HepG2 (cell line): ENCODE results near the gene KCNJ1. TPM values are rescaled to one million over a fixed set of nuclear protein-coding genes. Genes with fewer than 3 reads are reported as not detected.
A peak's percentile ranks its signal among the peaks of the same experiment; 100 is the strongest.

ENCODE experiments used
- ATAC-seq: fragments of 200-7000 bp; cut with Tn5 transposase; 3 replicates; pipeline ENCODE4 v1.9.1; 2020; ENCODE audit warnings: mild to moderate bottlenecking, moderate library complexity
- BruUV-seq: library from RNA; stranded (reverse); fragments of 400-500 nt; replicated peaks from 2 replicates; lab custom pipeline; 2021; lab: Mats Ljungman, UMichigan
- CTCF ChIA-PET: fragments of 300-600 bp; formaldehyde crosslinking; extraction: SDS; loops from one replicate; lab custom pipeline; 2021; ENCODE audit warnings: low total read pairs, inconsistent platforms, low intra/inter-chr PET ratio; lab: Yijun Ruan, JAX
- POLR2A ChIA-PET: fragments of 350-600 bp; sonication (Branson Sonifier 250); formaldehyde crosslinking; loops from one replicate; lab custom pipeline; 2020; ENCODE audit warnings: antibody characterized with exemption, inconsistent platforms; lab: Yijun Ruan, JAX
- DNase-seq: peaks from one replicate; pipeline ENCODE4 v3.0.0-alpha.2; 2015; ENCODE audit warnings: low spot score
- FAIRE-seq: peaks from 3 replicates; lab custom pipeline; 2011; peaks lifted over from hg19 to GRCh38; lab: Jason Lieb, UNC
- H2AFZ ChIP-seq: one replicate; pipeline ENCODE4 v1.6.1; 2011; ENCODE audit warnings: low read length, inconsistent platforms
- H3K27ac ChIP-seq: fragments of 300-600 bp; 3 replicates; pipeline ENCODE4 v1.8.0; 2011; ENCODE audit warnings: mixed run types, mild to moderate bottlenecking, mixed read lengths, low read length, inconsistent platforms; ENCODE audit not compliant: insufficient read depth; ENCODE audit errors: extremely low read length
- H3K27me3 ChIP-seq, 2 experiments: fragments of 200-600 bp in 1 of 2; 2 replicates in 1 of 2; 3 replicates in 1 of 2; pipeline versions ENCODE4 v1.6.0 to v1.8.0; 2011; ENCODE audit warnings: low read length in 2 of 2, mild to moderate bottlenecking in 2 of 2, moderate library complexity in 2 of 2, inconsistent platforms in 1 of 2; ENCODE audit not compliant: insufficient read depth in 2 of 2, control insufficient read depth in 1 of 2
- H3K36me3 ChIP-seq, 2 experiments: fragments of 200-600 bp in 1 of 2; replicated peaks in 1 of 2; 2 replicates in 1 of 2; 3 replicates in 1 of 2; pipeline versions ENCODE4 v1.5.1 to v1.8.0; 2011; ENCODE audit warnings: low read length in 2 of 2, inconsistent platforms in 1 of 2; ENCODE audit not compliant: insufficient read depth in 2 of 2, control insufficient read depth in 1 of 2
- H3K4me1 ChIP-seq: 2 replicates; pipeline ENCODE4 v1.5.1; 2012; ENCODE audit warnings: low read length, inconsistent platforms; ENCODE audit not compliant: insufficient read depth
- H3K4me2 ChIP-seq: 2 replicates; pipeline ENCODE4 v1.6.0; 2011; ENCODE audit warnings: low read depth, low read length, inconsistent platforms
- H3K4me3 ChIP-seq, 3 experiments: fragments of 200-600 bp in 1 of 3; sonication (generic), shearing (Covaris generic) in 1 of 3; replicated peaks in 1 of 3; 2 replicates each; pipeline ENCODE4 v1.5.1; 2011 to 2016; ENCODE audit warnings: low read length in 3 of 3, inconsistent platforms in 2 of 3, low read depth in 2 of 3, mild to moderate bottlenecking in 2 of 3, control low read depth in 1 of 3, mixed read lengths in 1 of 3; ENCODE audit not compliant: insufficient read depth in 1 of 3
- H3K79me2 ChIP-seq: one replicate; pipeline ENCODE4 v1.6.1; 2011; ENCODE audit warnings: low read length, inconsistent platforms; ENCODE audit not compliant: insufficient read depth
- H3K9ac ChIP-seq: 2 replicates; pipeline ENCODE4 v1.6.0; 2011; ENCODE audit warnings: mild to moderate bottlenecking, low read depth, low read length, inconsistent platforms; ENCODE audit not compliant: insufficient read depth
- H3K9me3 ChIP-seq: 2 replicates; pipeline ENCODE4 v1.5.1; 2012; ENCODE audit warnings: mild to moderate bottlenecking, low read length
- H4K20me1 ChIP-seq: 2 replicates; pipeline ENCODE4 v1.6.0; 2011; ENCODE audit warnings: inconsistent platforms, mild to moderate bottlenecking, low read length, moderate library complexity; ENCODE audit not compliant: insufficient read depth
- ARNT2 ChIP-seq: sonication (generic); formaldehyde crosslinking; IDR thresholded peaks from 2 replicates; pipeline ENCODE4 v1.8.0; 2022; ENCODE audit warnings: mild to moderate bottlenecking, low read depth, missing genetic modification reagents, moderate library complexity
- HNF1A ChIP-seq, 2 experiments: sonication (generic) in 1 of 2; formaldehyde crosslinking in 1 of 2; IDR thresholded peaks; 2 replicates each; pipeline versions ENCODE4 v1.4.0 to v1.6.1; 2016 to 2020; ENCODE audit warnings: borderline replicate concordance in 1 of 2, low read depth in 1 of 2, mild to moderate bottlenecking in 1 of 2, missing genetic modification reagents in 1 of 2
- HNRNPK ChIP-seq: fragments of 200-400 bp; formaldehyde crosslinking; IDR thresholded peaks from 2 replicates; pipeline ENCODE4 v1.6.1; 2018; ENCODE audit warnings: low read length, low read depth, moderate library complexity, mild to moderate bottlenecking; ENCODE audit not compliant: poor library complexity, severe bottlenecking
- KAT7 ChIP-seq: IDR thresholded peaks from 2 replicates; pipeline ENCODE4 v1.6.1; 2018; ENCODE audit warnings: borderline replicate concordance, missing compliant biosample characterization
- NFE2L1 ChIP-seq: sonication (generic); formaldehyde crosslinking; IDR thresholded peaks from 2 replicates; pipeline ENCODE4 v1.4.0; 2020; ENCODE audit warnings: missing genetic modification reagents, mild to moderate bottlenecking, borderline replicate concordance
- NPAS2 ChIP-seq: sonication (generic); formaldehyde crosslinking; IDR thresholded peaks from 2 replicates; pipeline ENCODE4 v1.8.0; 2022; ENCODE audit warnings: mild to moderate bottlenecking, missing genetic modification reagents, borderline replicate concordance
- PITX1 ChIP-seq: sonication (generic); formaldehyde crosslinking; IDR thresholded peaks from 2 replicates; pipeline ENCODE4 v1.5.1; 2020; ENCODE audit warnings: mild to moderate bottlenecking, missing genetic modification reagents
- TAF15 ChIP-seq: fragments of 200-400 bp; formaldehyde crosslinking; IDR thresholded peaks from one replicate; pipeline ENCODE4 v1.6.1; 2018; ENCODE audit warnings: mild to moderate bottlenecking, low read depth, low read length; ENCODE audit not compliant: poor library complexity, severe bottlenecking
- ZNF441 ChIP-seq: sonication (generic); formaldehyde crosslinking; IDR thresholded peaks from 2 replicates; pipeline ENCODE4 v1.7.0; 2021; ENCODE audit warnings: missing genetic modification reagents, borderline replicate concordance
- ZNF883 ChIP-seq: sonication (generic); formaldehyde crosslinking; IDR thresholded peaks from 2 replicates; pipeline ENCODE4 v1.5.1; 2020; ENCODE audit warnings: mild to moderate bottlenecking, missing genetic modification reagents; ENCODE audit errors: not compliant biosample characterization
- WGBS: methylation state at CpG from one replicate; pipeline ENCODE4 v1.1.6; 2017; ENCODE audit warnings: low lambda C conversion rate; 5-methylcytosine and 5-hydroxymethylcytosine counted together
- in situ Hi-C: cut with HindIII; loops from 2 replicates; pipeline ENCODE4 v1.10.0; 2017; ENCODE audit warnings: low pct_unique_long_range_greater_than_20kb; ENCODE audit not compliant: extremely low pct_ligation_motif_present
- intact Hi-C: fragments of 100-400 bp; cut with micrococcal nuclease; formaldehyde crosslinking; loops from one replicate; pipeline ENCODE4 v1.10.0; 2022; ENCODE audit not compliant: unreplicated experiment
- polyA plus RNA-seq, 8 experiments: library from polyadenylated mRNA; depleted of rRNA in 3 of 8; stranded (reverse) in 7 of 8; unstranded in 1 of 8; fragments of >200 nt; fragmentation: Illumina TruSeq in 4 of 8; extraction: Trizol in 4 of 8; gene quantifications; 2 replicates each; pipeline versions ENCODE4 v1.2.1 to v1.2.3, GENCODE V29; 2011 to 2016; ENCODE audit warnings: low read depth in 4 of 8, missing spikeins in 1 of 8, mixed read lengths in 1 of 8; ENCODE audit not compliant: insufficient read depth in 1 of 8
- total RNA-seq, 5 experiments: library from RNA; depleted of rRNA; stranded (reverse); fragments of >200 nt; fragmentation: Illumina TruSeq; extraction: Trizol; gene quantifications; 2 replicates each; pipeline ENCODE4 v1.2.3, GENCODE V29; 2016; ENCODE audit warnings: low read depth in 1 of 5
- TF ChIP-seq, protein P1 (sequence below): sonication (generic); formaldehyde crosslinking; IDR thresholded peaks from 2 replicates; pipeline ENCODE4 v1.4.0; 2020; ENCODE audit warnings: missing genetic modification reagents
- TF ChIP-seq, protein P2 (sequence below): sonication (generic); formaldehyde crosslinking; IDR thresholded peaks from 2 replicates; pipeline ENCODE4 v1.5.0; 2020; ENCODE audit warnings: mild to moderate bottlenecking, missing genetic modification reagents, borderline replicate concordance

Gene KCNJ1
- total and polyA plus RNA-seq, 2 of the 13 experiments (the other 11 are each of a cell fraction or from before 2014, with no cell fraction given), result not detected

DNA sequence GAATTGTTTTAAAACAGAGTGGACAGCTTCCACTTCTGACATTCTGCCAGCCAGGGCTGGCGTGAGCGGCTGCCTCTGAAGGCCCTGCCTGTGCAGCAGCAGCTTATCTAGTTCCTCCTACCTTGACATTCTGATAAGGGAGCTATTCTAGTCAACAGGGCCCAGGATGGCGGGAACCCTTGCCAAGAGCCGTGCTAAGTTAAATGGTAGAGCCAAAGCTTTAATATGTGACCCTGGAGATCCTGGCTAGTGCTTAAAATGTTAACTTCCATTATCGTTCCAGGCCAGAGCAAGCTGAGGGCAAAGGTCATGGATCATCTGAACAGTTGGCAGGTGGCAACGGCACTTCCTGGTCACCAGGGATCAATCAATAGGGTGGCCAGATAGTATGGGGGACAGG is 27.6 kb upstream of the KCNJ1 start (continued):
- TF ChIP-seq, protein P1, sequence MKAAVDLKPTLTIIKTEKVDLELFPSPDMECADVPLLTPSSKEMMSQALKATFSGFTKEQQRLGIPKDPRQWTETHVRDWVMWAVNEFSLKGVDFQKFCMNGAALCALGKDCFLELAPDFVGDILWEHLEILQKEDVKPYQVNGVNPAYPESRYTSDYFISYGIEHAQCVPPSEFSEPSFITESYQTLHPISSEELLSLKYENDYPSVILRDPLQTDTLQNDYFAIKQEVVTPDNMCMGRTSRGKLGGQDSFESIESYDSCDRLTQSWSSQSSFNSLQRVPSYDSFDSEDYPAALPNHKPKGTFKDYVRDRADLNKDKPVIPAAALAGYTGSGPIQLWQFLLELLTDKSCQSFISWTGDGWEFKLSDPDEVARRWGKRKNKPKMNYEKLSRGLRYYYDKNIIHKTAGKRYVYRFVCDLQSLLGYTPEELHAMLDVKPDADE (CRISPR knock-in tag), result no peak
- TF ChIP-seq, protein P2, sequence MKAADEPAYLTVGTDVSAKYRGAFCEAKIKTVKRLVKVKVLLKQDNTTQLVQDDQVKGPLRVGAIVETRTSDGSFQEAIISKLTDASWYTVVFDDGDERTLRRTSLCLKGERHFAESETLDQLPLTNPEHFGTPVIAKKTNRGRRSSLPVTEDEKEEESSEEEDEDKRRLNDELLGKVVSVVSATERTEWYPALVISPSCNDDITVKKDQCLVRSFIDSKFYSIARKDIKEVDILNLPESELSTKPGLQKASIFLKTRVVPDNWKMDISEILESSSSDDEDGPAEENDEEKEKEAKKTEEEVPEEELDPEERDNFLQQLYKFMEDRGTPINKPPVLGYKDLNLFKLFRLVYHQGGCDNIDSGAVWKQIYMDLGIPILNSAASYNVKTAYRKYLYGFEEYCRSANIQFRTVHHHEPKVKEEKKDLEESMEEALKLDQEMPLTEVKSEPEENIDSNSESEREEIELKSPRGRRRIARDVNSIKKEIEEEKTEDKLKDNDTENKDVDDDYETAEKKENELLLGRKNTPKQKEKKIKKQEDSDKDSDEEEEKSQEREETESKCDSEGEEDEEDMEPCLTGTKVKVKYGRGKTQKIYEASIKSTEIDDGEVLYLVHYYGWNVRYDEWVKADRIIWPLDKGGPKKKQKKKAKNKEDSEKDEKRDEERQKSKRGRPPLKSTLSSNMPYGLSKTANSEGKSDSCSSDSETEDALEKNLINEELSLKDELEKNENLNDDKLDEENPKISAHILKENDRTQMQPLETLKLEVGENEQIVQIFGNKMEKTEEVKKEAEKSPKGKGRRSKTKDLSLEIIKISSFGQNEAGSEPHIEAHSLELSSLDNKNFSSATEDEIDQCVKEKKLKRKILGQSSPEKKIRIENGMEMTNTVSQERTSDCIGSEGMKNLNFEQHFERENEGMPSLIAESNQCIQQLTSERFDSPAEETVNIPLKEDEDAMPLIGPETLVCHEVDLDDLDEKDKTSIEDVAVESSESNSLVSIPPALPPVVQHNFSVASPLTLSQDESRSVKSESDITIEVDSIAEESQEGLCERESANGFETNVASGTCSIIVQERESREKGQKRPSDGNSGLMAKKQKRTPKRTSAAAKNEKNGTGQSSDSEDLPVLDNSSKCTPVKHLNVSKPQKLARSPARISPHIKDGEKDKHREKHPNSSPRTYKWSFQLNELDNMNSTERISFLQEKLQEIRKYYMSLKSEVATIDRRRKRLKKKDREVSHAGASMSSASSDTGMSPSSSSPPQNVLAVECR, result no peak

DNA sequence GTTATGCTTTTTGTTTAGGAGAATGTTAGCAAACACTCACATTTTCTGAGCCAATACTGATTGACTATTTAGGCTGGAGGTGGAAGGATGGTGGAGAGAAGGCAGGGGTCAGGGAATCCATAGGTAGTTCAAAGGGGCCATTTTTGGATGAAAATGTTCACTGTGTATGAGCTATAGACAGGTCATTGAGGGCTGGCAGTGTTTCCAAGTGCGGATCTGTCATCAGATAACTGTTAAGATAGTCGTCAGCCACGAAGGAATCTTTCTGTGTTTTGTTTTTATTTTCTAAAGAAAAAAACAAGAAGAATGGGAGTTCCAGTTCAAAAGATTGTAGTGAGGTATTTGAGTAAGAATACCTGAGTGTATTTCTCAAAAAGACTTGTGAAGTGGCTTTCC is 27.2 kb upstream of the KCNJ1 start:
- Histone ChIP-seq H3K4me2 (0 out of 2 replicates have a peak overlapping the region, but pooled peaks have one; percentile 58), H4K20me1 (no peaks in the 10 kb centered on the region), H3K36me3 (no peaks in the 10 kb centered on the region), H3K27ac (no peak overlapping the region), H3K27me3 (peaks cover 8 to 44% of the 10 kb centered on the region in 2 experiments), H3K9me3 (no peaks in the 10 kb centered on the region), H3K4me1 (peaks cover 24% of the 10 kb centered on the region), H3K9ac (no peak overlapping the region), H2AFZ (no peak overlapping the region), H3K79me2 (no peaks in the 10 kb centered on the region), H3K4me3 (no peak overlapping the region)
- FAIRE-seq (no peak), DNase-seq (no peak), ATAC-seq (no peak)
- ChIA-PET POLR2A (no interaction called here), CTCF (no interaction called here)
- WGBS, result 10% methylated on average over 3 of the region's 3 CpGs
- BruUV-seq, result no TSS peak
- intact Hi-C loops, result no loop called here
- in situ Hi-C loops, result loop anchor here (25.0 kb wide), 1 partner anchor 793 kb away; no protein-coding TSS in a partner anchor
- TF ChIP-seq HNF1A (IDR thresholded peaks at IDR 0.05; ENCODE audit: low read depth) (no peak), HNF1A (CRISPR knock-in tag; IDR thresholded peaks at IDR 0.05; ENCODE audit: borderline replicate concordance) (no peak), ZNF441 (no peak), TAF15 (no peak), HNRNPK (no peak), ZNF883 (CRISPR knock-in tag) (no peak), PITX1 (CRISPR knock-in tag) (no peak), ARNT2 (CRISPR knock-in tag) (no peak), NPAS2 (CRISPR knock-in tag) (no peak), KAT7 (CRISPR knock-in tag) (no peak), NFE2L1 (CRISPR knock-in tag) (no peak)
